ENCODE measurements around the gene HOXB6. TPM values are rescaled to one million over a fixed set of nuclear protein-coding genes. Genes with fewer than 3 reads are reported as not detected.

HOXB6 gene
- polyA plus RNA-seq, 3 donors, result not detected

DNA sequence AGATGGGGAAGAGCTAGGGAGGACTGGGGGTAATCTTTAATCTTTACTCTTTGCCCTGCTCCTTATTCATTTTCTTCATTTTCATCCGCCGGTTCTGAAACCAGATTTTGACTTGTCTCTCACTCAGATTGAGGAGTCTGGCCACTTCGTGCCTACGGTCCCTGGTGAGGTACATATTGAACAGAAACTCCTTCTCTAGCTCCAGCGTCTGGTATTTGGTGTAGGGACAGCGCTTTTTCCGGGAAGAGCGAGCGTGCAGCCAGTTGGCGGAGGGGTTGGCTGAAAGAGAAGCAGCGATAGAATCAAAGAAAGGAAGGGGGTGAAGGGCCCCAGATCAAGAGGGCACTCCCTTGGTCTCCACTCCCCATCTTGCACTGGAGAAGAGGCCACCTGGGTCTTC is 18.1 kb upstream of the HOXB6 start:
- H3K9me3 Mint-ChIP-seq, result peaks cover 0 to 15% (median 5%) of the 10 kb centered on the region in 7 donors
- peaks cover 5 to 13% of the 10 kb centered on the region in 2 donors for H3K4me1 ChIP-seq (ENCODE audit: control insufficient read depth in 1 of 2, insufficient read depth in 2 of 2, low read length in 2 of 2)
- H3K4me3 ChIP-seq (replicated peaks in 1 of 3; ENCODE audit: low read depth in 2 of 3, low read length in 3 of 3), result no peak overlapping the region
- DNase-seq, result no peak
- no peaks in the 10 kb centered on the region for H4K20me1 ChIP-seq (ENCODE audit: insufficient read depth, low read length)
- peaks cover 3 to 5% of the 10 kb centered on the region in 2 donors for H3K36me3 Mint-ChIP-seq
- no peak overlapping the region for H3K27ac ChIP-seq (ENCODE audit: low read depth in 1 of 2, low read length in 2 of 2)
- peaks cover 0 to 27% of the 10 kb centered on the region in 2 donors for H3K9me3 ChIP-seq (replicated peaks in 1 of 2; ENCODE audit: control insufficient read depth in 1 of 2, insufficient read depth in 1 of 2, low read length in 2 of 2)
- H3K27me3 ChIP-seq (ENCODE audit: control insufficient read depth in 2 of 2, insufficient read depth in 2 of 2, low read length in 2 of 2), result peaks cover 82 to 100% of the 10 kb centered on the region in 2 donors
- H3K27me3 Mint-ChIP-seq (ENCODE audit: low read depth in 3 of 3), result peaks cover 91 to 99% (median 94%) of the 10 kb centered on the region in 3 donors
- 87% methylated on average over 4 of the region's 11 CpGs for WGBS (ENCODE audit: insufficient coverage)
- no peaks in the 10 kb centered on the region for H3K79me2 ChIP-seq (ENCODE audit: insufficient read depth, low read length)
- TF ChIP-seq, protein P1, sequence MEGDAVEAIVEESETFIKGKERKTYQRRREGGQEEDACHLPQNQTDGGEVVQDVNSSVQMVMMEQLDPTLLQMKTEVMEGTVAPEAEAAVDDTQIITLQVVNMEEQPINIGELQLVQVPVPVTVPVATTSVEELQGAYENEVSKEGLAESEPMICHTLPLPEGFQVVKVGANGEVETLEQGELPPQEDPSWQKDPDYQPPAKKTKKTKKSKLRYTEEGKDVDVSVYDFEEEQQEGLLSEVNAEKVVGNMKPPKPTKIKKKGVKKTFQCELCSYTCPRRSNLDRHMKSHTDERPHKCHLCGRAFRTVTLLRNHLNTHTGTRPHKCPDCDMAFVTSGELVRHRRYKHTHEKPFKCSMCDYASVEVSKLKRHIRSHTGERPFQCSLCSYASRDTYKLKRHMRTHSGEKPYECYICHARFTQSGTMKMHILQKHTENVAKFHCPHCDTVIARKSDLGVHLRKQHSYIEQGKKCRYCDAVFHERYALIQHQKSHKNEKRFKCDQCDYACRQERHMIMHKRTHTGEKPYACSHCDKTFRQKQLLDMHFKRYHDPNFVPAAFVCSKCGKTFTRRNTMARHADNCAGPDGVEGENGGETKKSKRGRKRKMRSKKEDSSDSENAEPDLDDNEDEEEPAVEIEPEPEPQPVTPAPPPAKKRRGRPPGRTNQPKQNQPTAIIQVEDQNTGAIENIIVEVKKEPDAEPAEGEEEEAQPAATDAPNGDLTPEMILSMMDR (IDR thresholded peaks at IDR 0.05), result no peak
- no peak overlapping the region for H3K4me2 ChIP-seq (replicated peaks; ENCODE audit: extremely low read depth, low read length, poor library complexity, severe bottlenecking)
- H3K4me3 Mint-ChIP-seq, result peak overlapping the region in 1 of 2 donors; percentile 77
- no peak overlapping the region for H2AFZ ChIP-seq (ENCODE audit: insufficient read depth, low read depth, low read length, poor library complexity, severe bottlenecking)
- no peak overlapping the region for H3K27ac Mint-ChIP-seq
- intact Hi-C loops (cut with micrococcal nuclease), result no loop called here
- H3K9ac ChIP-seq (ENCODE audit: insufficient read depth, low read length, poor library complexity, severe bottlenecking), result no peak overlapping the region
- H3K4me1 Mint-ChIP-seq, result peaks cover 16% of the 10 kb centered on the region
- H3K36me3 ChIP-seq (replicated peaks in 1 of 2; ENCODE audit: control insufficient read depth in 1 of 2, insufficient read depth in 2 of 2, low read length in 2 of 2), result no peaks in the 10 kb centered on the region

DNA sequence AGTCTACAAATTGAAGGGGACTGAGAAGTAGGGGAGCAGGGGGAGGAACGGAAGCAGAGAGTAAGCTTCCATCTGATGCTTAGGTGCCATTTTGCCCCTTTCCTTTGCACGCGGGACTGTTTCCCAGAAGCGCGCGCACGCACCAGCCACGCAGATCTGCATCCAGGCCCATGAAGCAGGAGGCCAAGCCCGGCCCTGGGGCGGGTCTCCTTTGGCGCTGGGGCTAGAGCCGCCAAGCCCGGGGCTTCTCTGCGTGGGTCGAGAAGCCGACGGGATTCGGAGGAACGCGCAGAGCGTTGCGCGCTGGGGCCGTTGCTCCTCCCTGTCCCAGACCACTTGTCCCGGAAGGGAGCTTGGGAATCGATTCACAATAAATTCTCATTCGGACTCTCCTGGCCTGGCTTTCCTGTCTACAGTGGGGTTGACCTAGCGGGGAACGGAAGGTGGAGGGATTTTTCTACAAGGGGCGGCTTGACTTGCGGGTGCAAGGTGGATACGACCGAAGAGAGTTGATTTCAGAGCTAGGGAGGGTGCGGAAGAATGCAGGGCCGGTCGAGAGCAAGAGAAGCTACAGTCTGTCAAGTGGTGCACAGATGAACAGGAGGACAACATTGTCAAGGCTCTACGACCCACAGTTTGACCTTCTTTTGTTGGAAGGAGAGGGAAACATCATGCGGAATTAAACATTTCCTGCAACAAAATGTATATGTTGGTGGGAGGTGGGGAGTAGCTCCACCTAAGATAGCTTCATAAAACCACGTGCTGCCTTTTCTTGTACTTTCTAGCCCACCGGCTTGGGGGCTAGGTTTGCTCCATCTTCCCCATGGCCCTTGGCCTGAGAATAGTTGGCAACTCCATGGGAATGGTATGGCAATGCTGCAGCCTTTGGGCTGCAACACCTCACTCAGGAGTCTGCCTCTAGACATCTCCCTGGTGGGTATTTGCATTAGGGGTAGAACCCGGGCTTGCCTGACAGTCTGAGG is 16.9 kb upstream of the HOXB6 start:
- Histone ChIP-seq H3K27me3 (ENCODE audit: control insufficient read depth in 2 of 2, insufficient read depth in 2 of 2, low read length in 2 of 2) (peaks cover 81 to 100% of the 10 kb centered on the region in 2 donors), H2AFZ (ENCODE audit: insufficient read depth, low read depth, low read length, poor library complexity, severe bottlenecking) (no peak overlapping the region), H3K27ac (ENCODE audit: low read depth in 1 of 2, low read length in 2 of 2) (no peak overlapping the region), H3K79me2 (ENCODE audit: insufficient read depth, low read length) (no peaks in the 10 kb centered on the region), H3K4me2 (replicated peaks; ENCODE audit: extremely low read depth, low read length, poor library complexity, severe bottlenecking) (no peak overlapping the region), H3K4me3 (replicated peaks in 1 of 3; ENCODE audit: low read depth in 2 of 3, low read length in 3 of 3) (no peak overlapping the region), H4K20me1 (ENCODE audit: insufficient read depth, low read length) (no peaks in the 10 kb centered on the region), H3K9ac (ENCODE audit: insufficient read depth, low read length, poor library complexity, severe bottlenecking) (no peak overlapping the region), H3K36me3 (replicated peaks in 1 of 2; ENCODE audit: control insufficient read depth in 1 of 2, insufficient read depth in 2 of 2, low read length in 2 of 2) (no peaks in the 10 kb centered on the region), H3K4me1 (ENCODE audit: control insufficient read depth in 1 of 2, insufficient read depth in 2 of 2, low read length in 2 of 2) (peaks cover 5 to 13% of the 10 kb centered on the region in 2 donors), H3K9me3 (replicated peaks in 1 of 2; ENCODE audit: control insufficient read depth in 1 of 2, insufficient read depth in 1 of 2, low read length in 2 of 2) (peaks cover 0 to 38% of the 10 kb centered on the region in 2 donors)
- WGBS (ENCODE audit: insufficient coverage), result 87% methylated on average over 36 of the region's 41 CpGs
- intact Hi-C loops (cut with micrococcal nuclease), result no loop called here
- Mint-ChIP-seq H3K4me1 (peaks cover 16% of the 10 kb centered on the region), H3K4me3 (peak overlapping the region in 1 of 2 donors; percentile 77), H3K36me3 (peaks cover 3 to 7% of the 10 kb centered on the region in 2 donors), H3K9me3 (peaks cover 0 to 17% (median 9%) of the 10 kb centered on the region in 7 donors), H3K27me3 (ENCODE audit: low read depth in 3 of 3) (peaks cover 91 to 99% (median 94%) of the 10 kb centered on the region in 3 donors), H3K27ac (no peak overlapping the region)
- TF ChIP-seq, protein P1 (IDR thresholded peaks at IDR 0.05), result no peak
- DNase-seq, result no peak

All from CD14-positive monocyte (primary cell).